GM19395 (cell line): ENCODE results near the gene FAH.
"Not testable (repeated sequence)": the region's sequence is repeated elsewhere in the genome, so short reads cannot be mapped to it uniquely, and the experiment has no call there.

Experiments
- ATAC-seq: cut with Tn5 transposase; IDR thresholded peaks from one replicate; pipeline ENCODE4 v1.9.1; 2021; ENCODE audit warnings: mild to moderate bottlenecking, moderate library complexity; ENCODE audit not compliant: unreplicated experiment

The FAH gene

DNA sequence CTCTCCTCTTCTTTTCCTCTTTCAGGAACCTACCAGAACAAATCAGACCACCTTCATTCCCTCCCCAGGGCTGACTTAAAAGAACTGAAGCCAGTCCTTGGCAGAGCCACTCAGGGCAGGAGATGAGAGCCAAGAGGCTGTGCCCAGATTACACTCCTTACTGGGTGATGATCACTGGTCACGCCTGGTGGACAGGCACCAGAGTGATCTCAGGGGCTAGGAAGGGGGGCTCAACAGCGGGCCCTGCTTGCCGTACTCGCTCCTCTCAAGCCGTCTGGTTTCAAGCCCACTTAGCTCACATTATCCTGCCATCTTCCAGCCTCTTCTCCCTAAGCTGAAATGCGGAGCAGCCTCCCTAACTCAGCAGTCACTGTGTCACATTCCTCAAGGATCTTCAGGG, 1.7 kb upstream of the FAH start:
- no peak for ATAC-seq

DNA sequence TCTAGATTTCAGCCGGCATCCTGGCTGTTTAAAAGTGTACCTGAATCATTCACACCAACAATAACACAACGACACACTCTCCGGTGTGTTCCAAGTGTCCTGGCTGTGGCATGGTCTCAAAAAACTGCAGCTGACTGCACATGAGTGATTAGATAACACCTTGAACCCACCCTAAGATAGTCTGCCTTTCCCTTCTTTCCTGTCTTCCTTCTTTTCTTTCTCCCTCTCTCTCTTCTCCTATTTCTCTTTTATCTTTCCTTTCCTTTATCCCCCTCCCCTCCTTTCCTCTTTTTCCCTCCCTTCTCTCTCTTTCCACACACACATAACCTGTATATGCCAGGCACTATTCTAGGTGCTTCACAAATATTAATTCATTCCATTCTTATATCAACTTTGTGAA, 1.2 kb upstream of the FAH start:
- ATAC-seq: no peak

DNA sequence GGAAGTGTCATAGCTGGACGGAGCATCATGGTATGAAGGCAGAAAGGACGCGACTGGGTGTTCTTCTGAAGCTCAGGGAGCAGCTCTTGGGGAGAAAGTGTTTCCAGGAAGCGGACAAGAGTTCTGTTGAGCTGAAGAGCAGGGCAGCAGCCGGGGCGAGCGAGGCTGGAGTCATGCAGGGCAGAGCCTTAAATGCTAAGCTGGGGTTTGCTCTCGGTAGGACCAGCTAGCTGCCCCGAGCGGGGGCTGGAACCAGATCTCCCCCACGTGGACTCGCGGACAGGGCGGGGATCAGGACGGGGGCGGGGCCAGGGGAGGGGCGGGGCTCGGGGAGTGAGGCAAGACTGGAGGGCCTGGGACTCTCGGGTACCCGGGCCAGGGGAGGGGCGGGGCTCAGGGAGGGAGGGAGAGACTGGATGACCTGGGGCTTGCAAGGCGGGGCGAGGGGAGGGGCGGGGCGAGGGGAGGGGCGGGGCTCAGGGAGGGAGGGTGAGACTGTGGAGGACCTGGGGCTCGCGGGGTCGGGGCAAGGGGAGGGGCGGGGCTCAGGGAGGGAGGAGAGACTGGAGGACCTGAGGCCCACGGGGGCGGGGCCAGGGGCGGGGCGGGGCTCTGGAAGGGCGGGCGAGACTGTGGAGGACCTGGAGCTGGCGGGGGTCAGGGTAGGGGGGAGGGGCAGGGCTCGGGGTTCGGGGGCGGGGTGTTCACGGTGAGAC, 461 bp upstream of the FAH start:
- ATAC-seq: peak; percentile 44

DNA sequence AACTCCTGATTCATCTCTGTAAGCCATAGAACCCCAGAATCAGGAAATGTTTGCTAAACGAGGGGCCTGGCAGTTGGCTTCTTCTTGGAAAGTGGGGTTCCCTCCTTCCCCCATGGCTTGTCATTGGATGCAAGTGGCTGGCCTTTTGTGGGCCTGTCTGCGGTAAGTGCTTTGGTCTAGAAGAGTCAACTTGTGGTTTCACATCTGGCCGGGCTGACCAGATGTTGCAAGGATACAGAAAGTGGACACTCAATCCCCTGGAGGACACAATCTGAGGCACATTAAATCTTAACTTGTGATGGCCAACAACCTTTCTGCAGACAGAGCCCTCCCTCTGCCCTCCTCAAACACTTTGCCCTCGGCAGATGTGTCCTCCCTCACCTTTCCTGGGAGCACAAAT, 1.1 kb downstream of the FAH start:
- no peak for ATAC-seq

DNA sequence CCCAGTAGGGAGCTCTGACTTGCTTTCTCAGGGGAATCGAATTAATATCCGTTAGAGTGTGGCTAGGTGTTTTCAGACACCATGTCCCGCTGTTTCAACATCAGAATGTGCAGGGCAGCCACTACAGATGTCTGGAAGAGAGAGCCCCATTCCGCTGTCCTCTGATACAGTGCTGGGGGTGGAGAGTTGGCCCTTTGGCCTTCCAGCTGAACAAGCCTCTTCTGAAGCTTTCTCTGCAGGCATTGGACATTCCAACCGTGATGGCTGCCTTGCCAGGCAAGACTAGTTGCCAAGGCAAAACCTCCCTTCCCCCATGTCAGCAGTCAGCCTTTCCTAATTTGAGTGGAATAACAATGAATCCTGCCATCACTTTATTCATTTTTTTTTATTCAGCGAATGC, 1.5 kb downstream of the FAH start:
- no peak for ATAC-seq

GRCh38 chr15:80155001-80155377, 2.2 kb downstream of the FAH start:
- ATAC-seq: no peak

DNA sequence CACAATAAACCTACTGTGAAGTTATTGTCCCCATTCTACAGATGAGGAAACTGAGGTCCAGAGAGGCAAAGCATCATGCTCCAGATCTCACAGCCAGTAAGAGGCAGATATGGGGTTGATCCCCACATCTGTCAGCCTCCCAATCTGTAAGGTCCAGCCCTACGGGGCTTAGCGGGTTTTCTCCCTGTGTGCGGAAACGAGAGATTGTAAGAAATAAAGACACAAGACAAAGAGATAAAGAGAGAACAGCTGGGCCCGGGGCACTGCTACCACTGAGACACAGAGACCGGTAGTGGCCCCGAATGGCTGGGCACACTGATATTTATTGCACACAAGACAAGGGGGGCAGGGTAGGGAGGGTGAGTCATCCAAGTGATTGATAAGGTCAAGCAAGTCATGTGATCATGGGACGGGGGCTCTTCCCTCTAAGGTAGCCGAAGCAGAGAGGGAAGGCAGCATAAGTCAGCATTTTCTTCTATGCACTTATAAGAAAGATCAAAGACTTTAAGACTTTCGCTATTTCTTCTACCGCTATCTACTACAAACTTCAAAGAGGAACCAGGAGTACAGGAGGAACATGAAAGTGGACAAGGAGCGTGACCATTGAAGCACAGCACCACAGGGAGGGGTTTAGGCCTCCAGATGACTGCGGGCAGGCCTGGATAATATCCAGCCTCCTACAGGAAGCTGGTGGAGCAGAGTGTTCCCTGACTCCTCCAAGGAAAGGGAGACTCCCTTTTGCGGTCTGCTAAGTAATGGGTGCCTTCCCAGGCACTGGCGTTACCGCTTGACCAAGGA, 2.8 kb downstream of the FAH start:
- not testable (repeated sequence) for ATAC-seq

DNA sequence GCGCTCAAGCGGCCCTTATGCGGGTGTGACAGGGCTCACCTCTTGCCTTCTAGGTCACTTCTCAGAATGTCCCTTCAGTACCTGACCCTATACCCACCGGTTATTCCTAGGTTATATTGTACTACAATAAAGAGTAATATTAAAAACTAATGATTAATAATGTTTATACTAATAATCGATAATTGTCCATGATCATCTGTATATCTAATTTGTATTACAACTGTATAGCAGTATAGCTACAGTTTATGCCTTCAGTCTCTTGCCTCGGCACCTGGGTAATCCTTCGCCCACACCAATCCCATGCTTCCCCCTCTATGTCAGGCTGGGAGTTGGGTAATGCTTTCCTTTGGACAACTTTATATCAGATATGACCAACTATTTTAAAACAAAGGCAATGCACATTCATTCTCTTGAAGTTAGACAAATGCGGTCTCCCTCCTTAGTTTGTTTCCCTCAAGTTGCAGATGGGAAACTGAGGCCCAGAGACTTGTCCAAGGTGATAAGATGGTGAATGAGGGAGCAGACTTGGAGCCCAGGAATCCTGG, 3.4 kb downstream of the FAH start:
- no peak for ATAC-seq

DNA sequence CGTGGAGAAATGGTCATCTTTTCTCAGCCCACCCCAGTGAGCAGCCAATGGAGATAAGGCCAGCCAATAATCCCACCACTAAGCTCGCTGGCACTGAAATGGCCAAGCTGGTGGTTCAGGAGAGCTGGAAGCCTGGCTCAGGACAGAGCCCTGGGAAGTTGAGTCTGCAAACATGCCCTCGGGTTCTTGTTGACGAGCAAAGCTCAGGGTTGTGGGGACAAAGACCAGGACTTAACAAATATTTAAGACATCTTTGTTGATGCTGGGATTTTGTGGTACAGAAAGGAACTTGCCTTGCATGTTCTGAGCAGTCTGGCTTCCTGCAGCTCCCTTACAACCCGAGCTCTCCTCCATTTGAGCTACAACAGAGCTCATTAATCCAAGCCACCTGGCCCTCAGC, 4.4 kb downstream of the FAH start:
- no peak for ATAC-seq

- ATAC-seq: no peak
Measured at GRCh38 chr15:80159301-80159700, 6.5 kb downstream of the FAH start.

GRCh38 chr15:80159811-80160569, 7.2 kb downstream of the FAH start:
- peak; percentile 45 for ATAC-seq

GRCh38 chr15:80160570-80161156, 7.9 kb downstream of the FAH start:
- peak; percentile 87 for ATAC-seq

- ATAC-seq: no peak
Measured at GRCh38 chr15:80161468-80162016, 8.7 kb downstream of the FAH start.

DNA sequence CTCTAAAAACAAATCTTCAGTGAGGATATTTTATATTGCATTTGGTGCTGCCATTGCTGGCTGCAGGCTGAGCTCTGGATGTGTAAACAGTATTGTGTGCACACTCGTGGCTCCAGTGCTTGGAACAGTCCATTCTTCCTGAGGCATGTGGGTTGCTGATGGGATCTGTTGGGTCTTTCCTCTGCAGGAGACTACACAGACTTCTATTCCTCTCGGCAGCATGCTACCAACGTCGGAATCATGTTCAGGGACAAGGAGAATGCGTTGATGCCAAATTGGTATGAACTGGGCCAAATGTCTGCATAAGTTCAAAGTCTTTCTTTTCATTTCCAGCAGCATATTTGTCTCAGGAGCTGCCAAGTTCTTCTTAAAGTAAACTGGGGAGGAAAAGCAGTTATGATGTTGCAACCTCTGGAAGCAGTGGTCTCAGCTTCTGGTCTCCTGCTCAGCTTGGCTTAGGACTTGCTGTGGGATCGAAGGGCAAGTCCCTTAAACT, 9.3 kb downstream of the FAH start:
- no peak for ATAC-seq

DNA sequence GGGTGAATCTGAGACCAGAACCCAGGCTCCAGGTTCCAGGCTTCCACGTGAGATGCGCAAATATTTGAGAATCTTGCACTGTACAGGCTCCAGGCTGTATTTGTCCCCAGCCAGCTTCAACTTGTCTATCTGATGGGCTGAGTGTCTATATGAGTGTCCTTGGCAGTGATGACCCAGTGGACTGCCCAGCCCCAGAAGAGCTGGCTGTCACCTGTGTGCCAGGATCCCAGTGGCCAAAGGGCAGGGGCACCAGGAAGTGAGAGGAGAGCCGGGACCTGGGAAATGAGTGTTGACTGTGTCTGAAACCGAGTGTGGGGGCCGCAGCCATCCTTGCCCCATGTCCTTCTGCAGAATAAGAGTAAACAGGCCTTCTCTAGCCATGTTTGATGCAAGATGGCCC, 10.4 kb downstream of the FAH start:
- no peak for ATAC-seq

- no peak for ATAC-seq
Measured at GRCh38 chr15:80163897-80164296, 11.1 kb downstream of the FAH start.

DNA sequence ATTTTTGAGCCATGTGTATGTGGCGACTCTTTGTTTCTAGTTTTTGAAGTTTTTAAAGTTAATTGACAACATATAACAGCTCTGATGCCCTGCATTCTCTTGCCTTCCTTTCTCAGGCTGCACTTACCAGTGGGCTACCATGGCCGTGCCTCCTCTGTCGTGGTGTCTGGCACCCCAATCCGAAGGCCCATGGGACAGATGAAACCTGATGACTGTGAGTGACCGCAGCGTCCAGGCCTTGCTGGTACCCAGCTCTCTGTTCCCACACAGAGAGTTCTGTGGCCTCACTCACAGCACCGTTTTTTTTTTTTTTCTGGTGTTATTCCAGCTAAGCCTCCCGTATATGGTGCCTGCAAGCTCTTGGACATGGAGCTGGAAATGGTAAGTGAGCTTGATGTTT, 15.1 kb downstream of the FAH start:
- ATAC-seq: no peak

DNA sequence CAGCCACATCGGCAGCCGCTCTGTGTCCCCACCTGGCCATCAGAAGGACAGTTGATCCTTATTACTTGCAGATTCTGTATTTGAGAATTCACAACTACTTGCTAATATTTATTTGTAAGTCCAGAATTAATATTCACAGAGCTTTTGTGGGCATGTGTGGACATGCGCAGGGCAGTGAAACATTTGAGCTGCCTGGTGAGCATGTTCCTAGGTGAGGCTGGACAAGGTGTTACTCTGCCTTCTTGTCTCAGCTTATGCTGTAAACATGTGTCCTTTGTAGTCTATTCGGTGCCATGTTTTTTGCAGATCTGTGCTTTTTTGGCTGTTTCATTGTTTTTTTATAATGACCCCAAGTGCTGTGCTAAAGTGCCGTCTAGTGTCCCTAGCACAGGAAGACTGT, 15.6 kb downstream of the FAH start:
- no peak for ATAC-seq

DNA sequence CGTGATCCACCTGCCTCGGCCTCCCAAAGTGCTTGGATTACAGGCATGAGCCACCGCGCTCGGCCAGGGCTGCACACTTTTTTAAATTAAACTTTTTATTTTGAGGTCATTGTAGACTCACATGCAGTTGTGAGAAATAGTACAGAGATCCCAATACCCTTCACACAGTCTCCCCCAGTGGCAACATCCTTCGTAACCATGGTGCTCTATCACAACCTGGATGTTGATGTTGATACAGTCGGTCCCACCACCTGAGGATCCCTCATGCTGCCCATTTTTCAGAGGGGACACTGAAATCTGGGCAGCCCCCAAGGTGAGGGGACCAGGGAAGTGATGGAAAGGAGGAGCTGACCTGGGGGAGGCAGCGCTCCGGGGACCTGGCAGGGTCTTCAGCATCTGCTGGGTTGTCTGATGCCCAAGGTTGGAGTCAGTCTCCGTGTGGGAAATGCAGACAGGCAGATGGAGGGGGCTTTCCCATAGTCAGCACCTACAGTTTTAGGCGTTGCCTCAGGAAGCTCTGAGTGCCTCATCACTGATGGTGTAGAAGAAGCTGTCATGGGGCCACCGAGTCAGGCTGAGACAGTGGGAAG, 17.1 kb downstream of the FAH start:
- ATAC-seq: no peak

DNA sequence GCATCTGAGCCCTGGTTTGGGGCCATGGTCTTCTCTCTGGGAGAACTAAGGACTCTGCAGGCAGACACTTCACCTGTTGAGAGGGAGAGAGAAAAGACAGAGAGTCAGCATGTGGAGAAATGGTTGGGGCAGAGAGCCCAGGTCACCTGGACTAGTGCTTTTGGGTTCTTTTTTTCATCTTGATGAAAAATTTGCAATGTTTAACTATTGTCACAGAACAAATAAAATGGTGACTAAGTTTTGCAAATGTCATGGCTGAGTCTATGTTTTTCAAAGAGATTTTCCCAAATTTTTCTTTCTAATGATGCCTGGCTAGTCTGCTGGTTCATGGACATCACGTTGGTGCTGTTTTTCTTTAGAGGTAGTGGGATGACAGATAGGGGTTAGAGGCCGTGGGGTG, 17.8 kb downstream of the FAH start:
- no peak for ATAC-seq
